Measurements from ENCODE around the gene STIM1. TPM values are rescaled to one million over a fixed set of nuclear protein-coding genes. Genes with fewer than 3 reads are reported as not detected.
A peak's percentile ranks its signal among the peaks of the same experiment; 100 is the strongest.

Gene STIM1
- total and polyA plus RNA-seq, 4 donors, result 32.1 to 51.5 (median 41.6) TPM

DNA sequence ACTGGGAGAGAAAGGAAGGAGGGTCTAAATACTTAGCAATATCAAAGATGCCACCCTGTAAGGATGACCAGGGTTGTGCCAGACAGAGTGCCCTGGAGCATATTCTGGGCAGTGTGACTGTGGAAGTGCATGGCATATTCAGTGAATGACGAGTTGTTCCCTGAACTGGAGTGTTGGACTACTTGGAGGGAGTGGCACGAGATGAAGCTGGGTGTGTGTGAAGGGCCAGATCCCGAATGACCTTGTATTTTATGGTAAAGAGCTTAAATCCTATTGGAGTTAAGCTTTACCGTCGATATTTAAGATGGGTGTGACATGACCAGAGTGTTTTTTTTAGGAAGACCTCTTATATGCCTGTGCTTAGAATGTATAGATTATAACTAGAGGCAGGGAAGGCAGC, 48.8 kb downstream of the STIM1 start:
- H3K27ac ChIP-seq (ENCODE audit: low read depth, low read length), result no peak overlapping the region
- H3K9me3 ChIP-seq (ENCODE audit: control insufficient read depth, insufficient read depth, low read length), result no peaks in the 10 kb centered on the region
- H3K27me3 ChIP-seq (ENCODE audit: control insufficient read depth, insufficient read depth, low read length), result no peaks in the 10 kb centered on the region
- no peaks in the 10 kb centered on the region for H3K36me3 ChIP-seq (ENCODE audit: control insufficient read depth, insufficient read depth, low read length)
- 87% methylated on average over 3 of the region's 5 CpGs for WGBS (ENCODE audit: insufficient coverage)
- H3K4me3 ChIP-seq (ENCODE audit: low read depth, low read length), result no peak overlapping the region
- H3K4me1 ChIP-seq (ENCODE audit: control insufficient read depth, insufficient read depth, low read length), result peaks cover 3% of the 10 kb centered on the region
- DNase-seq (ENCODE audit: low read depth in 4 of 6, low spot score in 6 of 6), result no peak

DNA sequence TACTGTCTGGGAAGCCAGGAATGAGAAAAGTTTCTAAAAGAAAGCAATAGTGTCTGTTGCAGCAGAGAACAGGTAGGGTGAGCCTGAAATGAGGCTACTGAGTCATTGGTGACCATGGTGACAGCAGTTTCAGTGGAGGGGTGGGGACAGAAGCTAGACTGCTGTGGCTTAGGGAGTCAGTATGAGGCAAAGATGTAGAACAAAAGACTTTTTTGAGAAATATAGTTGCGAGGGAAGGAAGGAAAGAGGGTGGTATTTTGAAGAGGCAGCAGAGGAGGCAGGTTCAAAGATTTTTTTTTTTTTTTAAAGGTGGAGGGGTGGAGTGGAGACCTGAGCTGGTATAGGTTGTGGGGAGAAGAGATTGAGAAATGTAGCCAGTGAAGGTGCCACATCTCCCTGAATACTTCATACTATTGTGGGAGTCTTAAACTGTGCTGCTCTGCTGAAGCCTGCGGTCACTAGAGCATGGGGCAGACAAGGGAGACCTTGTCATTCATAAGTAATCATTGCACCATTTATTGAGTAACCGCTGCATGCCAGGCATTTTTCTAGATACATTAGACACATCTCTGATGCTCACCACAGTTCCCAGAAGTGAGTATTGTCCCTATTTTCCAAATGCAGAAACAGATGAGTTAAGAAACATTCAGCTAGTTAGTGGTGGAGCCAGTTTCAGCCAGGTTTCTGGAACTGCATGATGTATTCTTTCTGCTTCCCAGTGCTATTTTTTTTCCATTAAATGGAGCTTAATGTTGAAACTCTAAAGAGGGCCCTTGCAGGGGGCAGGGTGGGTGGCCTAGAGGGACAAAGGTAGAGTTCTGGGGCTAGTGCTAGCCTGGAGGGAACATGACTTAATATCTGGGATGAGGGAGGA, 49.9 kb downstream of the STIM1 start:
- 74% methylated on average over 3 of the region's 3 CpGs for WGBS (ENCODE audit: insufficient coverage)
- Histone ChIP-seq H3K36me3 (ENCODE audit: control insufficient read depth, insufficient read depth, low read length) (no peaks in the 10 kb centered on the region), H3K27ac (ENCODE audit: low read depth, low read length) (no peak overlapping the region), H3K4me3 (ENCODE audit: low read depth, low read length) (no peak overlapping the region), H3K4me1 (ENCODE audit: control insufficient read depth, insufficient read depth, low read length) (peaks cover 3% of the 10 kb centered on the region), H3K9me3 (ENCODE audit: control insufficient read depth, insufficient read depth, low read length) (no peaks in the 10 kb centered on the region), H3K27me3 (ENCODE audit: control insufficient read depth, insufficient read depth, low read length) (no peaks in the 10 kb centered on the region)
- DNase-seq (ENCODE audit: low read depth in 4 of 6, low spot score in 6 of 6), result no peak

DNA sequence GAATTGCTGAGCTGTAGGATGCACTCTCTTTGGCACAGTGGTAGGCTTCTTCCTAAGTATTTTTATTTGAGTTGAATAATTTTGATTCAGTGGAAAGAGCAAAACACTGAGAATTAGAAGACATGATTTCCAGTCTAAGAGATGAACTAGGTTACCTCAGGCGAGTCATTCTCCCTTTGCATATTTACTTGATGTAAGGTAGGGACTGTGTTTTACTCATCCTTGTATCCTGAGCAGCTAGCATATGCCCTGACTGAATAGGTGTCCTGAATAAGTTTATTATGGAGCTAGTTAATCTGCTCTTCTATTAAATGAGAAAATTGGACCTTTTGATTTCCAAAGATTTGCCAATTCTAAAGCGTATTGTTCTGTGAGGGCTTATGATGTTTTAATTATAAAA, 50.7 kb downstream of the STIM1 start:
- Histone ChIP-seq H3K4me3 (ENCODE audit: low read depth, low read length) (no peak overlapping the region), H3K4me1 (ENCODE audit: control insufficient read depth, insufficient read depth, low read length) (peaks cover 3% of the 10 kb centered on the region), H3K27ac (ENCODE audit: low read depth, low read length) (no peak overlapping the region), H3K27me3 (ENCODE audit: control insufficient read depth, insufficient read depth, low read length) (no peaks in the 10 kb centered on the region), H3K9me3 (ENCODE audit: control insufficient read depth, insufficient read depth, low read length) (no peaks in the 10 kb centered on the region), H3K36me3 (ENCODE audit: control insufficient read depth, insufficient read depth, low read length) (no peaks in the 10 kb centered on the region)
- no CpG with 5 or more reads among the region's 2 CpGs for WGBS (ENCODE audit: insufficient coverage)
- DNase-seq (ENCODE audit: low read depth in 4 of 6, low spot score in 6 of 6), result no peak

DNA sequence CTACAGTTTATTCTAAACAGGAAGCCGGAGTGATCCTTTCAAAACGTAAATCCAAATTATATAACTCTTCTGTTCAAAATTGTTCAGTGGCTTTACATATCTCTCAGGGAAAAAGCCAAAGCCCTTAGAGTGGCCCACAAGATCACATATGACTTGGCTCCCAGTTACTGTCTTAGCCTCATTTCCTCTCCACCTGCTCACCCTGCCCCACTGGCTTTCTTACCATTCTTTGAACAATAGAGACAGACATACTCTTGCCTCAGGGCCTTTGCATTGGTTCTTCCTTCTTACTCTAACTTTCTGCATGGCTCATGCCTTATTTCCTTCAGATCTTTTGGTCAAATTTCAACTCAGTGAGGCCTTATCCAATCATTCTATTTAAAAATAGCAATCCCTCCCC, 52.1 kb downstream of the STIM1 start:
- 100% methylated on average over 2 of the region's 2 CpGs for WGBS (ENCODE audit: insufficient coverage)
- no peak for DNase-seq (ENCODE audit: low read depth in 4 of 6, low spot score in 6 of 6)
- no peaks in the 10 kb centered on the region for H3K27me3 ChIP-seq (ENCODE audit: control insufficient read depth, insufficient read depth, low read length)
- no peak overlapping the region for H3K27ac ChIP-seq (ENCODE audit: low read depth, low read length)
- H3K36me3 ChIP-seq (ENCODE audit: control insufficient read depth, insufficient read depth, low read length), result no peaks in the 10 kb centered on the region
- H3K4me1 ChIP-seq (ENCODE audit: control insufficient read depth, insufficient read depth, low read length), result peaks cover 3% of the 10 kb centered on the region
- H3K9me3 ChIP-seq (ENCODE audit: control insufficient read depth, insufficient read depth, low read length), result no peaks in the 10 kb centered on the region
- no peak overlapping the region for H3K4me3 ChIP-seq (ENCODE audit: low read depth, low read length)

DNA sequence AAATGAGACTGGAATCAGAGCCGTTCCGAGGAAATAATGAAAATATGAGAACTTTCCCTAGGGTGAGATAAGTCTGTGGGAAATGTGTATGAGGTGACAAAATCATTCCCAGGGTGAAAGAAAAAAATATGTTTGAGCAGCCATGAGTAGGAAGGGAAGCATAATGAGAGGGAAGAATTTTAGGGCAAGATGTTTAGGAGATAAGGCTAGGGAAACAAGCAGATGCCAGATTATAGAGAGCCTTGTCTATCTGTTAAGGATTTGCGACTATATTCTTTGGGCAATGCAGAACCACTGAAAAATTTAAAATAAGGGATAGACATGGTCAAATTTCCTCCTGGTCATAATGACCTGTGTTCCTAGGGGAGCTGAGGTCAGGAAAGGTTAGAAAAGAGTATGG, 54.4 kb downstream of the STIM1 start:
- H3K9me3 ChIP-seq (ENCODE audit: control insufficient read depth, insufficient read depth, low read length), result no peaks in the 10 kb centered on the region
- H3K4me3 ChIP-seq (ENCODE audit: low read depth, low read length), result no peak overlapping the region
- 61% methylated on average over 3 of the region's 3 CpGs for WGBS (ENCODE audit: insufficient coverage)
- H3K36me3 ChIP-seq (ENCODE audit: control insufficient read depth, insufficient read depth, low read length), result no peaks in the 10 kb centered on the region
- peak in 1 of 6 donors; percentile 47 for DNase-seq (ENCODE audit: low read depth in 4 of 6, low spot score in 6 of 6)
- no peaks in the 10 kb centered on the region for H3K27me3 ChIP-seq (ENCODE audit: control insufficient read depth, insufficient read depth, low read length)
- peaks cover 3% of the 10 kb centered on the region for H3K4me1 ChIP-seq (ENCODE audit: control insufficient read depth, insufficient read depth, low read length)
- no peak overlapping the region for H3K27ac ChIP-seq (ENCODE audit: low read depth, low read length)

DNA sequence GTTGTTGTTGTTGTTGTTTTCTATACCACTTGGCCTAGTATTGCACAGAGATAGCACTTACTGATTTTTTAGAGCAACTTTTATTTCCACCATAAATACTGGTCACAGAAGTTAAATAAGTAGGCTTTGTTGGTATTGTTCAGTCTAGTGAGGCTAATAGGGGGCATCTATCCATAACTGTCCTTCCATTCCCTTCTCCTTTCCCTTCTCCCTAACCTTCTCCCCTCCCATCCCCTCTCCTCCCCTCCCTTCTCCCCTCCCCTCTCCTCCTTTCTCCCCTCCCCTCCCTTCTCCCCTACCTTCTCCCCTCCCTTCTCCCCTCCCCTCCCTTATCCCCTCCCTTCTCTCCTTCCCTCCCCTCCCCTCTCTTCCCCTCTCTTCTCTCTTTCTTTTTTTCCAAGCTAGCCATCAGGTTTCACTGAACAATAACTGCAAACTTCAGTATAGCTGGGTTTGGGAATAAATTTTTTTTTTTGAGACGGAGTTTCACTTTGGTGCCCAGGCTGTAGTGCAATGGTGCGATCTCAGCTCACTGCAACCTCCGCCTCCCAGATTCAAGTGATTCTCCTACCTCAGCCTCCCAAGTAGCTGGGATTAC, 56.5 kb downstream of the STIM1 start:
- no peak for DNase-seq (ENCODE audit: low read depth in 4 of 6, low spot score in 6 of 6)
- Histone ChIP-seq H3K27ac (ENCODE audit: low read depth, low read length) (no peak overlapping the region), H3K36me3 (ENCODE audit: control insufficient read depth, insufficient read depth, low read length) (no peaks in the 10 kb centered on the region), H3K9me3 (ENCODE audit: control insufficient read depth, insufficient read depth, low read length) (no peaks in the 10 kb centered on the region), H3K27me3 (ENCODE audit: control insufficient read depth, insufficient read depth, low read length) (no peaks in the 10 kb centered on the region), H3K4me3 (ENCODE audit: low read depth, low read length) (no peak overlapping the region), H3K4me1 (ENCODE audit: control insufficient read depth, insufficient read depth, low read length) (no peaks in the 10 kb centered on the region)
- WGBS (ENCODE audit: insufficient coverage), result no CpG with 5 or more reads among the region's 3 CpGs

DNA sequence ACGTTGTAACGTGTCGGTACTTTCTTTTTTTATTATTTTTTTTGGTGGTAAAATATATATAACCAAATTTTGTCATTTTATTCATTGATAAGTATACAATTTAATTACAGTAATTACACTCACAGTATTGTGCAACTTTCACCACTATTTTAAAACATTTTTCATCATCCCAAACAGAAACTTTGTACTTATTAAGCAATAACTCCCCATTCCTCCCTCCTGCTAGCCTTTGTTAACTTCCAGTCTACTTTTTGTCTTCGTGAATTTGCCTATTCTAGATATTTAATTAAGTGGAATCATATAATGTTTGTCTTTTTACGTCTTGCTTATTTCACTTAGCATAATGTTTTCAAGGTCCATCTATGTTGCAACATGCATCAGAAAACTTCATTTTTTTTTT, 58.5 kb downstream of the STIM1 start:
- Histone ChIP-seq H3K9me3 (ENCODE audit: control insufficient read depth, insufficient read depth, low read length) (no peaks in the 10 kb centered on the region), H3K27ac (ENCODE audit: low read depth, low read length) (no peak overlapping the region), H3K36me3 (ENCODE audit: control insufficient read depth, insufficient read depth, low read length) (no peaks in the 10 kb centered on the region), H3K4me3 (ENCODE audit: low read depth, low read length) (no peak overlapping the region), H3K27me3 (ENCODE audit: control insufficient read depth, insufficient read depth, low read length) (no peaks in the 10 kb centered on the region), H3K4me1 (ENCODE audit: control insufficient read depth, insufficient read depth, low read length) (no peaks in the 10 kb centered on the region)
- no peak for DNase-seq (ENCODE audit: low read depth in 4 of 6, low spot score in 6 of 6)
- WGBS (ENCODE audit: insufficient coverage), result no CpG with 5 or more reads among the region's 5 CpGs

DNA sequence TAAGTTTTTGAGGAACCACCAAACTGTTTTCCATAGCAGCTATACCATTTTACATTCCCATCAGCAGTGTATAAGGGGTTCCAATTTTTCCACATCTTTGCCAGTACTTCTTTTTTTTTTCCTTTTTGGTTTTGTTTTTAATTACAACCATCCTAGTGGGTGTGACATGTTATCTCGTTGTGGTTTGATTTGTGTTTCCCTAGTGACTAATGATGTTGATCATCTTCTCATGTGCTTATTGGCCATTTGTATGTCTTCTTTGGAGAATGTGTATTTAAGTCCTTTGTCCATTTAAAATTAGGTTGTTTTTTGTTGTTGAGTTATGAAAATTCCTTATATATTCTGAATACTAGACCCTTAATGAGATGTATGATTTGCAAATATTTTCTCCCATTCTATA, 59.3 kb downstream of the STIM1 start:
- H3K4me1 ChIP-seq (ENCODE audit: control insufficient read depth, insufficient read depth, low read length), result no peaks in the 10 kb centered on the region
- no CpG with 5 or more reads among the region's 1 CpG for WGBS (ENCODE audit: insufficient coverage)
- no peak for DNase-seq (ENCODE audit: low read depth in 4 of 6, low spot score in 6 of 6)
- no peaks in the 10 kb centered on the region for H3K9me3 ChIP-seq (ENCODE audit: control insufficient read depth, insufficient read depth, low read length)
- H3K27me3 ChIP-seq (ENCODE audit: control insufficient read depth, insufficient read depth, low read length), result no peaks in the 10 kb centered on the region
- no peak overlapping the region for H3K4me3 ChIP-seq (ENCODE audit: low read depth, low read length)
- no peaks in the 10 kb centered on the region for H3K36me3 ChIP-seq (ENCODE audit: control insufficient read depth, insufficient read depth, low read length)
- H3K27ac ChIP-seq (ENCODE audit: low read depth, low read length), result no peak overlapping the region

DNA sequence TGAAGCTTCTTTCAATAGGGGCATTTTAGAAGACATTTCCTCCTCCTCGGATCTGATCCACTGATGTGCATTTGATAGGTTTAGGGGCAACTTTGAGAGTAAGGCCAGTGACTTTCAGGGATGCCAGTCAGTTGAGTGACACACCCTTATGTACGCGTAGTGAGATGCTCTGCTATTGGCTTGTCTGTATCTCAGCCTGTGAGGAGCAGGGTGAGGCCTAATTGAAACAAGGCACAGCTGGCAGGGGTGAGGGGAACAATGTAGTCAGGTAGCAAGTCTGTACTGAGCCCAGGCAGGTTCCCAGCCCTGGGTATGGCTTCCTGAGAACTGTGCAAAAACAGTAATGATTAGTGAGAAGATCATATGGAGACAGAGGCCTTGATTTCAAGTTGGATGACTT, 61.5 kb downstream of the STIM1 start:
- WGBS (ENCODE audit: insufficient coverage), result 79% methylated on average over 3 of the region's 3 CpGs
- no peaks in the 10 kb centered on the region for H3K27me3 ChIP-seq (ENCODE audit: control insufficient read depth, insufficient read depth, low read length)
- no peak overlapping the region for H3K4me3 ChIP-seq (ENCODE audit: low read depth, low read length)
- no peak overlapping the region for H3K27ac ChIP-seq (ENCODE audit: low read depth, low read length)
- H3K4me1 ChIP-seq (ENCODE audit: control insufficient read depth, insufficient read depth, low read length), result no peaks in the 10 kb centered on the region
- H3K9me3 ChIP-seq (ENCODE audit: control insufficient read depth, insufficient read depth, low read length), result peaks cover 1% of the 10 kb centered on the region
- no peaks in the 10 kb centered on the region for H3K36me3 ChIP-seq (ENCODE audit: control insufficient read depth, insufficient read depth, low read length)
- no peak for DNase-seq (ENCODE audit: low read depth in 4 of 6, low spot score in 6 of 6)
